ENCODE measurements around the gene ZNF274.
"Not testable (repeated sequence)": the region's sequence is repeated elsewhere in the genome, so short reads cannot be mapped to it uniquely, and the experiment has no call there.

The ZNF274 gene

GRCh38 chr19:58212336-58213074, 29.6 kb downstream of the ZNF274 start:
- DNase-seq (ENCODE audit: low spot score), result no peak

- no peak for DNase-seq (ENCODE audit: low spot score)
Measured at GRCh38 chr19:58213075-58213369, 30.2 kb downstream of the ZNF274 start.

- no peak for DNase-seq (ENCODE audit: low spot score)
Measured at GRCh38 chr19:58217069-58217481, 34.2 kb downstream of the ZNF274 start.

- no peak for DNase-seq (ENCODE audit: low spot score)
Measured at GRCh38 chr19:58217607-58218391, 34.9 kb downstream of the ZNF274 start.

GRCh38 chr19:58218899-58219298, 36.0 kb downstream of the ZNF274 start:
- no peak for DNase-seq (ENCODE audit: low spot score)

GRCh38 chr19:58227964-58228584, 45.2 kb downstream of the ZNF274 start:
- no peak for DNase-seq (ENCODE audit: low spot score)

- peak; percentile 86 for DNase-seq (ENCODE audit: low spot score)
Measured at GRCh38 chr19:58228585-58229254, 45.9 kb downstream of the ZNF274 start, which contains the start of gene ZNF544. Gene ZNF544, plus strand, starts transcription at chr19:58228914. Its CDS starts 15,110 bp downstream, at chr19:58244024.

- DNase-seq (ENCODE audit: low spot score), result no peak
Measured at GRCh38 chr19:58229255-58229639, 46.4 kb downstream of the ZNF274 start.

GRCh38 chr19:58237324-58237723, 54.5 kb downstream of the ZNF274 start:
- DNase-seq (ENCODE audit: low spot score), result no peak

- DNase-seq (ENCODE audit: low spot score), result no peak
Measured at GRCh38 chr19:58243351-58243750, 60.5 kb downstream of the ZNF274 start.

GRCh38 chr19:58248886-58249285, 66.0 kb downstream of the ZNF274 start:
- DNase-seq (ENCODE audit: low spot score), result no peak

- DNase-seq (ENCODE audit: low spot score), result no peak
Measured at GRCh38 chr19:58252102-58252685, 69.3 kb downstream of the ZNF274 start.

- not testable (repeated sequence) for DNase-seq (ENCODE audit: low spot score)
Measured at GRCh38 chr19:58258259-58258658, 75.4 kb downstream of the ZNF274 start.

- DNase-seq (ENCODE audit: low spot score), result no peak
Measured at GRCh38 chr19:58261600-58261967, 78.7 kb downstream of the ZNF274 start.

GRCh38 chr19:58261968-58262921, 79.4 kb downstream of the ZNF274 start:
- DNase-seq (ENCODE audit: low spot score), result no peak

- DNase-seq (ENCODE audit: low spot score), result no peak
Measured at GRCh38 chr19:58262922-58263296, 80.0 kb downstream of the ZNF274 start.
